ENCODE results near the gene NTRK3.

NTRK3 gene

DNA sequence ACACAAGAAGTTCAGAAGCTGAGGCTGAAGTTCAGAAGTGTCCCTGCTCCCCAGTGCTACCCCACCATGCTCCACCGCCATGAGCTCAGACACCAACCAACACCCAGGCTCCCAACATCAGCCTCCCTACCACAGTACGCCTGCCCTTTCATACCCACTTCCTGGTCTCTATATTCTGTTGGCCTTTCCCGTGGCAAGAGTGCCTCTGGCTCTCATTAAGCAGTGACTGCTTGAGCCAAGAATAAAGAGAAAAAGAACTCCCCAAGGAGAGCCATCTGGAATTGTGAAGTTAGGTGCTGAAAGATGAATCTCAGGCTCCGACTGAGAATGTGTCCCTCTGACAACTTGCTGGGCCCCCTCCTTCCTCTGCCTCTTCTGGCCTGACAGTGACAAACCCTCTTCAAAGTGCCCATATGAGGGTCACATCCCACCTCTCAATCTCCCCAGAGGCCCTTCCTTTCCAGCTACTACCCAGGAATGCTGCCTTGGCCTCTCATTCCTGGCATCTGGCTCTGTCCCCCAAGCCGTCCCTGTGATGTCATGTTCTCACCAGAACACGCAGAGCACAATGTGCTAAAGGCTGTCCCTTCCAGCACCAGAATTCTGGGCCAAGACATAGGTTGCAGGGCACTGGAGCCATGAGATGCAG is 306.8 kb downstream of the NTRK3 start:
- DNase-seq (ENCODE audit: low read depth in 2 of 3, low spot score in 1 of 3), result no peak

- DNase-seq (ENCODE audit: low read depth in 2 of 3, low spot score in 1 of 3), result no peak
Measured at GRCh38 chr15:87949151-87949574, 307.4 kb downstream of the NTRK3 start.

GRCh38 chr15:87947560-87947959 is 309.0 kb downstream of the NTRK3 start:
- no peak for DNase-seq (ENCODE audit: low read depth in 2 of 3, low spot score in 1 of 3)

GRCh38 chr15:87945246-87945645 is 311.3 kb downstream of the NTRK3 start:
- DNase-seq (ENCODE audit: low read depth in 2 of 3, low spot score in 1 of 3), result no peak

DNA sequence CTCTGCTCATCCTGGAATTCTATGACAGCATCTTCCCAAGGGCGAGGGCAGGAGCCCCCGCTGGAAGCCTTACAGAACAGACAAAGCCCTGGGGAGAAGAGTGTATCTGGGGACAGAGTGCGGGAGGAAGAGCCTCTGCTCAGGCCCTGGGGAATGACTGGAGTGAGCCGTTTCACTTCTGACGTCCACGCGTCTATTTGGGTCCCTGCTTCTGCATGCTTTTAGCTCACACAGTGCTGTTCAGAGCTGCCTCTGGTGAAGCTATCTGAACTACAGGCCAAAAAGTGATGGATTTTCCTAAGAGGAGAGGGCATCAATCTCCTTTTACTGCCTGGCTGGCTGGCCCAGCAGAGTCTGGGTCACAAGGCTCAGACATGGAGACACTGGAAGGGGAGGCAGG is 311.8 kb downstream of the NTRK3 start:
- no peak for DNase-seq (ENCODE audit: low read depth in 2 of 3, low spot score in 1 of 3)

DNA sequence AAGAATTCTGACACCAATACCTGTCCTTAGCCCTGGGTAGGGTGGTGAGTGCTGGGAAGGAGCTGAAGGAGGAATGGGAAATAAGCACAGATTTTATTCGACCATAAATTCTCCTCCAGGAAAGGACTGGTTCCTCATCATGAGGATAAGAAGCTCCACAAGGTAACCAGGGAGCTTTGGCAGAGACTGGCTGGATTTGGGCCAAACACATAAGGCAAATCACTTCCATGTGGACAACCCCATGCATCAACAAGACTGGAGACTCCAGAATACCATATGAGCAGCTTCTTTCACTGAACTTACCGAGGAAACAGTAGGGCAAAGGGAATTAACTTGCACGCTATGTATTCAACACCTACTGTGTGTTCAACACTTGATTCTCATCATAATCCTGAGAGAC is 312.5 kb downstream of the NTRK3 start:
- DNase-seq (ENCODE audit: low read depth in 2 of 3, low spot score in 1 of 3), result no peak

- DNase-seq (ENCODE audit: low read depth in 2 of 3, low spot score in 1 of 3), result no peak
Measured at GRCh38 chr15:87943626-87944025, 312.9 kb downstream of the NTRK3 start.

DNA sequence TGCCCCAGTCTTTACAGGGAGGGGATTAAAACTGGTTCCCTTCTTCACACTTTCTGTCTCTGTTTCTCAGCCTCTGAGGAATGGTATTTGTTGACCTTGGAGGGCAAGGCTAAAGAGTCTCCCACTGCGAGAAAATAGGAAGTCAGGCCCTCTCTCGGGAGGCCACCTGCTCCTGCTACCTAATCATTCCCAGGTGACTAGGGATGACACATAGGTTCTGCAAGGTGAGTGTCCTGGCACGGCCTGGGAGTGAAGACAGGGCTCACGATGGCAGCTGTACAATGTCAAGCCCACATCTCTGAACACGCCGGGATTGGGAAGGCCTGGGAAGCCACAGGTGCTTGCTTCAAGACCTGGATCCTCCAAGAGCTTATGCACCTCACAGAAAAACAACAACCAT is 314.2 kb downstream of the NTRK3 start:
- DNase-seq (ENCODE audit: low read depth in 2 of 3, low spot score in 1 of 3), result no peak

- DNase-seq (ENCODE audit: low read depth in 2 of 3, low spot score in 1 of 3), result no peak
Measured at GRCh38 chr15:87941606-87942005, 314.9 kb downstream of the NTRK3 start.

GRCh38 chr15:87940768-87941167 is 315.8 kb downstream of the NTRK3 start:
- no peak for DNase-seq (ENCODE audit: low read depth in 2 of 3, low spot score in 1 of 3)

GRCh38 chr15:87939848-87940457 is 316.6 kb downstream of the NTRK3 start:
- DNase-seq (ENCODE audit: low read depth in 2 of 3, low spot score in 1 of 3), result no peak

DNA sequence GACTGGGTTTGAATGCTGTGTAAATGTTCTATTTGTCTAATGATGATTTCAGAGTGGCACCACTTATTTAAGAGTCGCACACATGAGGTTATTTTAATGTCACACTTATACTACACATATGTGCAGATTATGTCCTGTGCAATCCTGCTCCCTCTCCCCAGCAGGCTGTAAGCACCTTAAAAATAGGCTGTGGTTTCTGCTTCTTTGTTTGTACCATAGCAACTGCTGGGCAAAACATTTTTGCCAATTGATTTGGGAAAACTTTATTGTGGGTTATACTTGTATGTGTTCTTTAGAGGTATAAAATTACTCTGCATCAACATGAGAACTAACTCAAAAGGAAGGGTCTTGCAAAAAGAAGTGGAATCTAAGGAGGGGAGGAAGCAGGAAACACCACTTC is 318.5 kb downstream of the NTRK3 start:
- DNase-seq (ENCODE audit: low read depth in 2 of 3, low spot score in 1 of 3), result no peak

GRCh38 chr15:87935583-87935982 is 321.0 kb downstream of the NTRK3 start:
- DNase-seq (ENCODE audit: low read depth in 2 of 3, low spot score in 1 of 3), result no peak

DNA sequence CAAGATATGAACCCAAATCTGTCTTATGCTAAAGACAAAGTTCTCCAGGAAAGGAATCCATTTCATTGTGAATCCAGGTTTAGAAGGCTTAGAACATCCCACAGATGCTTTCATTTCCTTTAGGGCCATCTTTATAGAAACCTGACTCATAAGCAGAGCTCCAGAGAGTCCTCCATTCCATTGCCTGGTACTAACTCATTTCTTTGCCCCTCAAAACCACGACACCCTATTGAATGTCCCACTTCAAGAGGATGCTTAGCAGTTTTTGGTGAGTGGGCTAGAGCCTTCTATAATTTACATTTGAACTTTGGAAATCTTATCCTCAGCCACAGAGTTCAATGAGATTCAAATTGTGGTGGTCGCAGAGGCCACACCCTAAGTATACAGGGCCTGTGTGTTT is 325.0 kb downstream of the NTRK3 start:
- no peak for DNase-seq (ENCODE audit: low read depth in 2 of 3, low spot score in 1 of 3)

DNA sequence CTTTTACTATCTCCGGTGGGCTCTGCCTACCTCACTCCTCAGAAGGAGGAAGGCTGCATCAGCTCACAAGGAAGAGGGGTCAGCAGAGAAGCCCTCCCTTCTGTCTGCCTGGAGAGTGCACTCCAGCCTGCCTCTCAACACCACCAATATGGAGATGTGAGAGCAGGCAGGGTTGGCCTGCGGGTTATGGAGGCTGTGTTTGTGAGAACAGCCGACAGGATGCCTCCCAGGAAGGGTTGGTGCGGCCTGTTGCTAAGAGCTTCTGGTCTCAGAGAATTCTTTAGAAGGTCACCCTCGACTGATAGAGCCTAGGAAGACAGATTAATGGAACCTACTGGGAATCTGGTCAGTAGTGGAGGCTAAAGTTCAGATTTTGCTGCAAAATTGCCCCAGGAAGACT is 326.1 kb downstream of the NTRK3 start:
- DNase-seq (ENCODE audit: low read depth in 2 of 3, low spot score in 1 of 3), result no peak

DNA sequence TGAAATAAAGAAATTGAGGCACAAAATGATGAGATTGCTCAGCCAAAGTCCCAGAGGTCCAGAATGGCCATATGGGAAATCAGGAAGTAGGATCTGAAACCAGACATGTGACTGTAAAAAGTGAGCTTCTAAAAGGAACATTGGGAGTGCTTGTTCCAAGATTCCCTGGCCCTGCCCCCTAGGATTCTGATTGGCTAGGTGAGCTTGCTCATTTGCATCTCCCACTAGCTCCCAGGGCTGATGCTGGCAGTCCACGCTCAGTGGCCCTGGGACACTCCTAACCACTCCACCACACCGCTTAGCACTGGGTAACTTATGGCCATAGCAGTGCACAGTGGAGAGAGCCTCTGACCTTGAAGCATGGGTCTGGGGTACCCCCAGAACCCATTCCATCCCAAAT is 326.7 kb downstream of the NTRK3 start:
- DNase-seq (ENCODE audit: low read depth in 2 of 3, low spot score in 1 of 3), result no peak

GRCh38 chr15:87924433-87924832 is 332.1 kb downstream of the NTRK3 start:
- DNase-seq (ENCODE audit: low read depth in 2 of 3, low spot score in 1 of 3), result no peak

GRCh38 chr15:87919064-87919463 is 337.5 kb downstream of the NTRK3 start:
- no peak for DNase-seq (ENCODE audit: low read depth in 2 of 3, low spot score in 1 of 3)

DNA sequence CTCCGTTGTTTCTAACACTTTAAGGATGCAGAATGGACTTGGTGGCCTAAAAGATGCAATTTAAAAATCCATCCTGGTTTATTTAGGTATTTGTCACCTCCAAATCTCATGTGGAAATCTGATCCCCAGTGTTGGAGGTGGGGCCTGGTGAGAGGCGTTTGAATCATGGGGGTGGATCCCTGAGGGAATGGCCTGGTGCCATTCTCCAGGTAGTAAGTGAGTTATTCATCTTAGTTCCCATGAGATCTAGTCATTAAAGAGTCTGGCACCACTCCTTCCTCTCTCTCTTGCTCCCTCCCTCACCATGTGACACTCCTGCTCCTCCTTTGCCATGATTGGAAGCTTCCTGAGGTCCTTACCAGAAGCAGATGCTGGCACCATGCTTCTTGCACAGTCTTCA is 339.1 kb downstream of the NTRK3 start:
- DNase-seq (ENCODE audit: low read depth in 2 of 3, low spot score in 1 of 3), result no peak

GRCh38 chr15:87916208-87916607 is 340.3 kb downstream of the NTRK3 start:
- no peak for DNase-seq (ENCODE audit: low read depth in 2 of 3, low spot score in 1 of 3)

- no peak for DNase-seq (ENCODE audit: low read depth in 2 of 3, low spot score in 1 of 3)
Measured at GRCh38 chr15:87910301-87910700, 346.2 kb downstream of the NTRK3 start.

GRCh38 chr15:87907676-87908446 is 348.7 kb downstream of the NTRK3 start:
- no peak for DNase-seq (ENCODE audit: low read depth in 2 of 3, low spot score in 1 of 3)

All from stimulated activated CD4-positive, alpha-beta T cell treated with anti-CD3 and anti-CD28 coated beads, Interleukin-12 subunit alpha, Interleukin-12 subunit beta, amount 100 ng/mL, for 48 hours (primary cell).